Kidney (tissue), 14 donors: Measurements from ENCODE around the gene ATP6V0D1. TPM values are rescaled to one million over a fixed set of nuclear protein-coding genes. Genes with fewer than 3 reads are reported as not detected.

Experiments used
- DNase-seq, 5 donors: peaks; one replicate each; pipeline ENCODE4 v3.0.0-alpha.2; 2013 to 2020
- FAIRE-seq: peaks from 2 replicates; lab custom pipeline; 2012; peaks lifted over from hg19 to GRCh38; lab: Jason Lieb, UNC
- H3K27ac ChIP-seq, 2 donors: one replicate each; pipeline ENCODE4 v1.7.0; 2013; ENCODE audit warnings: low read depth in 2 of 2, low read length in 2 of 2, inconsistent platforms in 1 of 2
- H3K27me3 ChIP-seq: one replicate; pipeline ENCODE4 v1.7.1; 2013; ENCODE audit warnings: low read length, inconsistent platforms; ENCODE audit not compliant: control insufficient read depth, insufficient read depth
- H3K36me3 ChIP-seq, 3 donors: one replicate each; pipeline versions ENCODE4 v1.7.0 to v1.7.1; 2013; ENCODE audit warnings: low read length in 3 of 3, control low read depth in 1 of 3, inconsistent platforms in 1 of 3; ENCODE audit not compliant: insufficient read depth in 3 of 3, control insufficient read depth in 2 of 3
- H3K4me1 ChIP-seq, 3 donors: one replicate each; pipeline versions ENCODE4 v1.7.0 to v1.7.1; 2013; ENCODE audit warnings: low read length in 3 of 3, inconsistent platforms in 1 of 3, low read depth in 1 of 3; ENCODE audit not compliant: control insufficient read depth in 2 of 3, insufficient read depth in 2 of 3
- H3K4me3 ChIP-seq, 3 donors: one replicate each; pipeline versions ENCODE4 v1.7.0 to v1.8.1; 2013; ENCODE audit warnings: low read length in 3 of 3, control low read depth in 1 of 3, inconsistent platforms in 1 of 3
- H3K9ac ChIP-seq, 3 donors: one replicate each; pipeline versions ENCODE4 v1.7.0 to v1.7.1; 2013; ENCODE audit warnings: low read length in 3 of 3, control low read depth in 1 of 3, inconsistent platforms in 1 of 3
- H3K9me3 ChIP-seq, 3 donors: one replicate each; pipeline versions ENCODE4 v1.7.0 to v1.7.1; 2013; ENCODE audit warnings: low read length in 3 of 3, control low read depth in 1 of 3, inconsistent platforms in 1 of 3; ENCODE audit not compliant: control insufficient read depth in 2 of 3, insufficient read depth in 1 of 3
- CTCF ChIP-seq: IDR thresholded peaks from 3 replicates; pipeline ENCODE4 v1.5.1; 2012; ENCODE audit warnings: mild to moderate bottlenecking, moderate library complexity, borderline replicate concordance; ENCODE audit not compliant: insufficient read depth; ENCODE audit errors: extremely low read depth
- intact Hi-C: fragments of 100-400 bp; cut with DNase I; formaldehyde crosslinking; loops from one replicate; pipeline ENCODE4 v1.11.1; 2022
- polyA plus RNA-seq: library from polyadenylated mRNA; stranded (reverse); fragments of 350-450 nt; fragmentation: Illumina TruSeq; extraction: RNeasy Lipid Tissue Mini Kit (QIAGEN cat#74804); gene quantifications from one replicate; pipeline ENCODE4 v1.2.3, GENCODE V29; 2014; ENCODE audit warnings: low read depth, low replicate concordance; ENCODE audit not compliant: insufficient read depth
- total RNA-seq: library from RNA; stranded (reverse); fragmentation: NEBNext Ultra II Directional; extraction: Animal tissue kit (Norgen Biotek cat#: 25700); gene quantifications from one replicate; pipeline ENCODE4 v1.2.1, GENCODE V29; 2021
- donor health status: control.
- donor health status: control.
- donor health status: control.
- donor health status: control.
- donor health status: control.
- donor health status: DM: yes; HTN: yes; CAD: no.
- donor health status: Normal renal cell carcinoma (clear cell type).

ATP6V0D1 gene
- total and polyA plus RNA-seq, 2 donors from 2014 or later: 100 to 208 TPM

DNA sequence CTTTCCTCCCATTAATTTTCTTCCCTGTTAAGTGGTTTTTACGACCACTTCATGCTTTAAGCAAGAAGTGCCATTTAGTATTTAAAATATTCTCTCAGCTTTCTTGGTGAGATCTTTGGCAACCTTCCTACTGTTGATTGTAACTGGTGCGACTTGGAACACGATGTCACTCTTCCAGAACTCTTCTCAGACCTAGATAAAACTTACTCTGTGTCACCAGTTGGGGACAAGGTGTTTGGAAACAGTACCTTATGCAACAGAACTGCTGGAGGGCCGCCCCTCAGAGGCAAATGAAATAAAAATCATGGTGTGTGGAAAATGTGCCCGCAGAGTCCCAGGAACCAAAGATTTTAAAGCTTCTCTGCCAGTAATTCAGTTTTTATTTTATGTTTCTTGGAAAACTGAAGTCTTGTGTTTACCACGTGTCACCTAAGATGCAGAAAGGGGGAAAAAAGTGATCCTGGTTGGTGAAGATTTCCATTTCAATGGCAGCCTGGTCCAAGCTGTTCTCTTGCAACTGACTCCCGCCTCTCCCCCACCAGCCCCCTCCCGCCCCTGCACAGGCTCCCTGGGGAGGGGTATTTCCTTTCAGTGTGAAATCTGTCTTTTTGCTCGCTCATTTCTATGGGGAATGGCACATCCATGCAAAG lies 57.2 kb downstream of the ATP6V0D1 start:
- intact Hi-C loops: no loop called here
- DNase-seq (no peak), FAIRE-seq (no peak)
- TF ChIP-seq CTCF: no peak
- Histone ChIP-seq H3K9me3 (no peaks in the 10 kb centered on the region), H3K36me3 (no peaks in the 10 kb centered on the region), H3K4me3 (no peak overlapping the region), H3K9ac (no peak overlapping the region), H3K27ac (peak overlapping the region in 1 of 2 donors; percentile 19), H3K27me3 (no peaks in the 10 kb centered on the region), H3K4me1 (peaks cover 0 to 11% (median 8%) of the 10 kb centered on the region in 3 donors)

GRCh38 chr16:67423015-67423414 lies 57.9 kb downstream of the ATP6V0D1 start:
- DNase-seq: no peak
- intact Hi-C loops: no loop called here
- Histone ChIP-seq H3K27me3 (no peaks in the 10 kb centered on the region), H3K9ac (no peak overlapping the region), H3K9me3 (no peaks in the 10 kb centered on the region), H3K27ac (no peak overlapping the region), H3K4me3 (no peak overlapping the region), H3K4me1 (peaks cover 0 to 4% (median 3%) of the 10 kb centered on the region in 3 donors), H3K36me3 (no peaks in the 10 kb centered on the region)
- no peak for FAIRE-seq
- TF ChIP-seq CTCF: no peak

GRCh38 chr16:67421030-67421429 lies 59.9 kb downstream of the ATP6V0D1 start:
- FAIRE-seq (no peak), DNase-seq (no peak)
- no peaks in the 10 kb centered on the region for H3K36me3 ChIP-seq
- intact Hi-C loops: no loop called here
- H3K4me3 ChIP-seq: no peak overlapping the region
- no peaks in the 10 kb centered on the region for H3K27me3 ChIP-seq
- TF ChIP-seq CTCF: no peak
- H3K9ac ChIP-seq: no peak overlapping the region
- no peaks in the 10 kb centered on the region for H3K9me3 ChIP-seq
- H3K27ac ChIP-seq: no peak overlapping the region
- no peaks in the 10 kb centered on the region for H3K4me1 ChIP-seq

- H3K4me1 ChIP-seq: no peaks in the 10 kb centered on the region
- FAIRE-seq (no peak), DNase-seq (no peak)
- no peak overlapping the region for H3K4me3 ChIP-seq
- no peak overlapping the region for H3K27ac ChIP-seq
- TF ChIP-seq CTCF: no peak
- H3K36me3 ChIP-seq: no peaks in the 10 kb centered on the region
- no peaks in the 10 kb centered on the region for H3K9me3 ChIP-seq
- H3K9ac ChIP-seq: no peak overlapping the region
- intact Hi-C loops: no loop called here
- no peaks in the 10 kb centered on the region for H3K27me3 ChIP-seq
Measured at GRCh38 chr16:67419931-67420330, 61.0 kb downstream of the ATP6V0D1 start.
